NCI-H345 treated with DMSO at 0.1 percent for 48 hours (cell line): ENCODE results near the gene MIOS.
"Not testable (repeated sequence)": the region's sequence is repeated elsewhere in the genome, so short reads cannot be mapped to it uniquely, and the experiment has no call there.

Experiments
- DNase-seq: peaks from one replicate; lab custom pipeline; 2025; ENCODE audit not compliant: unreplicated experiment; lab: John Stamatoyannopoulos, UW

Gene MIOS

GRCh38 chr7:7640221-7641128, 73.8 kb downstream of the MIOS start, which contains the start of gene UMAD1:
Gene UMAD1 (plus strand): TSS chr7:7640752. CDS start chr7:7673372, 32,620 bp downstream.
- DNase-seq = peak; percentile 99

GRCh38 chr7:7641129-7641663, 74.5 kb downstream of the MIOS start:
- DNase-seq = no peak

- no peak for DNase-seq
Measured at GRCh38 chr7:7642081-7642480, 75.4 kb downstream of the MIOS start.

GRCh38 chr7:7647495-7648036, 80.9 kb downstream of the MIOS start:
- DNase-seq = no peak

GRCh38 chr7:7650682-7651206, 84.1 kb downstream of the MIOS start:
- DNase-seq = no peak

- DNase-seq = no peak
Measured at GRCh38 chr7:7651479-7651878, 84.8 kb downstream of the MIOS start.

GRCh38 chr7:7652798-7653540, 86.3 kb downstream of the MIOS start:
- DNase-seq = no peak

GRCh38 chr7:7653593-7654187, 87.0 kb downstream of the MIOS start:
- DNase-seq = no peak

GRCh38 chr7:7654964-7655715, 88.5 kb downstream of the MIOS start:
- DNase-seq = no peak

GRCh38 chr7:7656459-7656858, 89.8 kb downstream of the MIOS start:
- not testable (repeated sequence) for DNase-seq
